Measurements from ENCODE around the gene PLSCR2. TPM values are rescaled to one million over a fixed set of nuclear protein-coding genes. Genes with fewer than 3 reads are reported as not detected.

Gene PLSCR2
- total and polyA plus RNA-seq, 2 of the 8 experiments (the other 6 are each of a cell fraction or from before 2014, with no cell fraction given): not detected

DNA sequence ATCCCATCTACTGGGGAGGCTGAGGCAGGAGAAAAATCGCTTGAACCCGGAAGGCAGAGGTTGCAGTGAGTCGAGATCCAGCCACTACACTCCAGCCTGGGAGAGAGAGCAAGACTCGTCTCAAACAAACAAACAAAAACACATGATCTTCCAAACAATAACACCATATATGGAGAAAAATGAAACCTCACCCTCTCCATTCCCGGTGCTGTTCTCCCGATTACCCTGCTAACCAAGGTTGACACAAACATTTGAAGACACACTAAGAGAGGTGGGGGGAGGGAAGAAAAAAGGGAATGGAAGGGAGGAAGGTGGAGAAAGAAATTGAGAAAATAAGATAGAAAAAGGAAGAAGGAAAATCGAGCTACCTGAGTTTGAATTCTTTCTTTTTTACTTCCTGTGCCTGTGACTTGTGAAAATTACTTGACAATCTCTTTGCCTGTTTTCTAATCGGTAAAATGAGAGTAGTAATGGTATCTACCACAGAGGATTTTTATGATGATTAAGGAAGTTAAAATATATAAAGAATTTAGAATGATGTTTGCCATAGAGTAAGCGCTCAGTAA, 1.1 kb upstream of the PLSCR2 start:
- Histone ChIP-seq H3K9me3 (ENCODE audit: insufficient read depth in 2 of 2, low read depth in 1 of 2, low read length in 1 of 2) (no peaks in the 10 kb centered on the region), H2AK5ac (ENCODE audit: low read depth, low read length) (no peak overlapping the region), H3K27ac (ENCODE audit: low read depth, low read length) (no peak overlapping the region), H4K8ac (ENCODE audit: extremely low read depth, insufficient read depth, low read length) (no peak overlapping the region), H3K79me1 (ENCODE audit: low read depth, low read length) (no peaks in the 10 kb centered on the region), H3K79me2 (ENCODE audit: control insufficient read depth in 1 of 2, insufficient read depth in 2 of 2, low read length in 2 of 2) (no peaks in the 10 kb centered on the region), H2AFZ (ENCODE audit: low read length) (no peak overlapping the region), H3K4me2 (ENCODE audit: insufficient read depth in 1 of 2, low read depth in 2 of 2, low read length in 2 of 2) (peak overlapping the region in 1 of 2 experiments; percentile 88; a peak in 1 of 4 replicates), H2BK12ac (ENCODE audit: low read depth, low read length) (peak overlapping the region; percentile 9; the same call in 1 of the 2 replicates), H3K23me2 (ENCODE audit: low read depth, low read length) (no peaks in the 10 kb centered on the region), H3K23ac (ENCODE audit: insufficient read length) (no peak overlapping the region), H3K14ac (ENCODE audit: insufficient read length) (no peak overlapping the region), H2BK120ac (replicated peaks; ENCODE audit: low read depth, low read length) (no peak overlapping the region), H2BK20ac (ENCODE audit: low read length) (no peak overlapping the region), H2BK15ac (ENCODE audit: low read length) (no peak overlapping the region), H3K4me3 (ENCODE audit: extremely low read depth in 1 of 4, insufficient read depth in 2 of 4, low read depth in 3 of 4, low read length in 4 of 4) (peak overlapping the region in 1 of 4 experiments; percentile 65; a peak in 1 of 8 replicates), H3K18ac (ENCODE audit: extremely low read depth, low read length) (no peak overlapping the region), H3K4me1 (replicated peaks in 1 of 4; ENCODE audit: control insufficient read depth in 3 of 4, insufficient read depth in 4 of 4, low read length in 3 of 4) (peaks cover 0 to 3% (median 0%) of the 10 kb centered on the region in 4 experiments; a peak in 1 of 7 replicates), H3K9ac (replicated peaks in 1 of 4; ENCODE audit: extremely low read depth in 1 of 4, low read depth in 3 of 4, low read length in 3 of 4) (no peak overlapping the region), H3K36me3 (ENCODE audit: control insufficient read depth in 2 of 4, insufficient read depth in 4 of 4, low read length in 3 of 4) (no peaks in the 10 kb centered on the region), H3K56ac (replicated peaks; ENCODE audit: insufficient read length, low read depth, low read length) (no peak overlapping the region), H2BK5ac (ENCODE audit: low read depth, low read length) (no peak overlapping the region), H4K20me1 (replicated peaks in 1 of 2; ENCODE audit: control insufficient read depth in 1 of 2, insufficient read depth in 2 of 2, low read length in 2 of 2) (no peaks in the 10 kb centered on the region), H4K91ac (replicated peaks; ENCODE audit: insufficient read length, low read length) (no peak overlapping the region), H4K5ac (ENCODE audit: insufficient read length, low read depth, low read length) (no peak overlapping the region), H3K27me3 (replicated peaks in 1 of 4; ENCODE audit: control insufficient read depth in 3 of 4, extremely low read depth in 1 of 4, insufficient read depth in 3 of 4, low read length in 3 of 4) (no peaks in the 10 kb centered on the region), H3K4ac (replicated peaks; ENCODE audit: insufficient read length, low read depth, low read length) (no peak overlapping the region)
- WGBS, 2 experiments (ENCODE audit: extremely low coverage in 1 of 2, insufficient coverage in 1 of 2, insufficient read length in 1 of 2, insufficient replicate concordance in 2 of 2, low coverage in 1 of 2, low lambda C conversion rate in 2 of 2, missing lambda C conversion rate in 1 of 2): 92 to 100% methylated on average over 1 to 9 of the region's 9 CpGs
- FAIRE-seq: no peak
- ChIA-PET CTCF (ENCODE audit: partially characterized antibody) (no interaction called here), POLR2A (ENCODE audit: partially characterized antibody) (interaction anchor here (1.5 to 1.8 kb wide), 2 partner anchors 62 to 74 kb away, joined by 3 to 6 read pairs; partner anchors contain the start of gene PLSCR1)
- DNase-seq (ENCODE audit: low read depth in 1 of 2, low spot score in 2 of 2): no peak
- TF ChIP-seq RBBP5 (IDR thresholded peaks at IDR 0.05; ENCODE audit: borderline replicate concordance, low read depth, low read length) (no peak), SRF (IDR thresholded peaks at IDR 0.05; ENCODE audit: low read depth, low read length) (peak; percentile 52; the same call in 1 of the 2 replicates)
